GM10266 (cell line): ENCODE results near the gene ENGASE.

Experiments used
- DNase-seq: peaks from one replicate; pipeline ENCODE4 v3.0.0; 2012; ENCODE audit errors: extremely low spot score
- TF ChIP-seq, protein P1 (sequence below): IDR thresholded peaks from 2 replicates; pipeline ENCODE4 v1.5.1; 2012; ENCODE audit warnings: mild to moderate bottlenecking, low read depth; ENCODE audit not compliant: control insufficient read depth, insufficient read depth; ENCODE audit errors: missing control alignments

The ENGASE gene

GRCh38 chr17:79054200-79054960 lies 20.2 kb upstream of the ENGASE start:
- TF ChIP-seq, protein P1, sequence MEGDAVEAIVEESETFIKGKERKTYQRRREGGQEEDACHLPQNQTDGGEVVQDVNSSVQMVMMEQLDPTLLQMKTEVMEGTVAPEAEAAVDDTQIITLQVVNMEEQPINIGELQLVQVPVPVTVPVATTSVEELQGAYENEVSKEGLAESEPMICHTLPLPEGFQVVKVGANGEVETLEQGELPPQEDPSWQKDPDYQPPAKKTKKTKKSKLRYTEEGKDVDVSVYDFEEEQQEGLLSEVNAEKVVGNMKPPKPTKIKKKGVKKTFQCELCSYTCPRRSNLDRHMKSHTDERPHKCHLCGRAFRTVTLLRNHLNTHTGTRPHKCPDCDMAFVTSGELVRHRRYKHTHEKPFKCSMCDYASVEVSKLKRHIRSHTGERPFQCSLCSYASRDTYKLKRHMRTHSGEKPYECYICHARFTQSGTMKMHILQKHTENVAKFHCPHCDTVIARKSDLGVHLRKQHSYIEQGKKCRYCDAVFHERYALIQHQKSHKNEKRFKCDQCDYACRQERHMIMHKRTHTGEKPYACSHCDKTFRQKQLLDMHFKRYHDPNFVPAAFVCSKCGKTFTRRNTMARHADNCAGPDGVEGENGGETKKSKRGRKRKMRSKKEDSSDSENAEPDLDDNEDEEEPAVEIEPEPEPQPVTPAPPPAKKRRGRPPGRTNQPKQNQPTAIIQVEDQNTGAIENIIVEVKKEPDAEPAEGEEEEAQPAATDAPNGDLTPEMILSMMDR: no peak
- no peak for DNase-seq

- DNase-seq: no peak
- TF ChIP-seq, protein P1: no peak
Observed at GRCh38 chr17:79055197-79055596, 19.4 kb upstream of the ENGASE start.

- TF ChIP-seq, protein P1: no peak
- DNase-seq: no peak
Observed at GRCh38 chr17:79057737-79058385, 16.8 kb upstream of the ENGASE start.

- DNase-seq: no peak
- TF ChIP-seq, protein P1: no peak
Observed at GRCh38 chr17:79062691-79063090, 11.9 kb upstream of the ENGASE start.

GRCh38 chr17:79064026-79064425 lies 10.6 kb upstream of the ENGASE start:
- DNase-seq: no peak
- TF ChIP-seq, protein P1: no peak

- DNase-seq: peak; percentile 49
- TF ChIP-seq, protein P1: peak; percentile 42
Observed at GRCh38 chr17:79065105-79065670, 9.4 kb upstream of the ENGASE start.

GRCh38 chr17:79066963-79067362 lies 7.7 kb upstream of the ENGASE start:
- no peak for DNase-seq
- TF ChIP-seq, protein P1: no peak
